GM19438 (cell line): Measurements from ENCODE around the gene COX4I2.

Experiments used
- ATAC-seq: cut with Tn5 transposase; IDR thresholded peaks from one replicate; pipeline ENCODE4 v1.9.1; 2021; ENCODE audit warnings: low read depth; ENCODE audit not compliant: unreplicated experiment

Gene COX4I2

GRCh38 chr20:31690124-31690666 lies 52.5 kb downstream of the COX4I2 start:
- no peak for ATAC-seq

- ATAC-seq = no peak
Observed at GRCh38 chr20:31691646-31692275, 54.0 kb downstream of the COX4I2 start.

DNA sequence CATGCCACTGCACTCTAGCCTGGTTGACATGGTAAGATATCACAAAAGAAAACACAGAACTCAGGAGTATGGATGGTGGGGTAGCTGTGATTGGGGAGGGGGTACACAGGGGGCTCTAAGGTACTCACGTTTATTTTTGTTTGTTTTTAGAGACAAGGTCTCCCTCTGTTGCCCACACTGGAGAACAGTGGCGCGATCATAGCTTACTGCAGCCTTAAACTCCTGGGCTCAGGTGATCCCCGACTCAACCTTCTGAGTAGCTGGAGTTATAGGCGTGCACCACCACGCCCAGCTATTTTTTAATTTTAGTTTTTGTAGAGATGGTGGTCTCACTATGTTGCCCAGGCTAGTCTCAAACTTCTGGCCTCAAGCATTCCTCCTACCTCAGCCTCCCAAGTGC lies 55.7 kb downstream of the COX4I2 start:
- ATAC-seq = no peak

DNA sequence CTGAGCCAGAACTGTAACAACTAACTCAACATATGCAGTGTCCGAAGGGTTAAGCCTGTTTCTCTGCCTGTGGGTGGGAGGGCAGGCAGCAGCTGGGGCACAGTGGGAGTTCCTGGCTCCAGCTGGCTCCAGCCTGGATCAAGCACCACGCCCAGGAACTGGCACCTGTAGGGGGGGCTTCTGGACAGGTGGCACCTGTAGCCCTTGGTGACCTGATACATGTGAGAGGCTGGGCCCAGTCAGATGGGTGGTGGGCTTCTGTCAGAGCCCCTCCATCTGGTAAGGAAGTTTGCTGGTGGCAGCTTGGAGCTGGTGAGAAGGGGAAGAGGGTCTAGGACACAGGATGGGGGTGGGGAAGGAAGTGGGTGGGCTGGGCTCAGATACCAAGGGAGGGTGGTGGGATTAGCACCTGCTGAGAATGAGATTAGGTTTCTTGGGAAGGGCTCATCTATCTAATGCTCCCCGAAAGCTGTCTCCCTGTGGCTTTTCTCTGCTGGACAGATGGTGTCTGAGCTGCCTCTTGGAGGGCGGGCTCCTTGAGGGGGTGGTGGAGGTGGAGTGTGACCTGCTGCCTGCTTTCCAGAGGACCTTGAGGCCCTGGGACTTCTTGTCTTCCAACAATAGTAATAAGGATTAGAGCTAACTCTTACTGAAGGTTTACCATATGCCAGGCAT lies 56.4 kb downstream of the COX4I2 start:
- ATAC-seq = no peak
